Osteocyte (in vitro differentiated cells): Measurements from ENCODE around the gene DACH1. TPM values are rescaled to one million over a fixed set of nuclear protein-coding genes. Genes with fewer than 3 reads are reported as not detected.

Source experiments
- DNase-seq: peaks from one replicate; pipeline ENCODE4 v3.0.0; 2021; ENCODE audit warnings: mixed read lengths; ENCODE audit not compliant: unreplicated experiment; ENCODE audit errors: extremely low spot score
- H3K27ac Mint-ChIP-seq: one replicate; pipeline ENCODE4 v1.8.0; 2021; ENCODE audit warnings: mild to moderate bottlenecking, mixed read lengths; ENCODE audit not compliant: unreplicated experiment
- H3K27me3 Mint-ChIP-seq: one replicate; pipeline ENCODE4 v1.8.0; 2021; ENCODE audit warnings: mixed read lengths; ENCODE audit not compliant: unreplicated experiment
- H3K36me3 Mint-ChIP-seq: one replicate; pipeline ENCODE4 v1.8.0; 2021; ENCODE audit warnings: mixed read lengths; ENCODE audit not compliant: unreplicated experiment
- H3K4me1 Mint-ChIP-seq: one replicate; pipeline ENCODE4 v1.8.0; 2021; ENCODE audit warnings: mixed read lengths; ENCODE audit not compliant: unreplicated experiment
- H3K4me3 Mint-ChIP-seq: one replicate; pipeline ENCODE4 v1.8.0; 2021; ENCODE audit warnings: mild to moderate bottlenecking, moderate library complexity, mixed read lengths; ENCODE audit not compliant: unreplicated experiment
- H3K9me3 Mint-ChIP-seq: one replicate; pipeline ENCODE4 v1.8.0; 2021; ENCODE audit warnings: mixed read lengths; ENCODE audit not compliant: unreplicated experiment
- total RNA-seq: library from RNA; stranded (reverse); gene quantifications from 2 replicates; pipeline ENCODE4 v1.2.1, GENCODE V29; 2021
- TF ChIP-seq, protein P1 (sequence below): fragments of 200-600 bp; sonication (generic); IDR thresholded peaks from 2 replicates; pipeline ENCODE4 v1.5.0; 2021; ENCODE audit warnings: antibody characterized with exemption, mild to moderate bottlenecking, moderate library complexity

Gene DACH1
- total RNA-seq, 1 donor from 2014 or later: 0.54 TPM

GRCh38 chr13:71681901-71682613 lies 184.9 kb downstream of the DACH1 start:
- H3K9me3 Mint-ChIP-seq: no peaks in the 10 kb centered on the region
- H3K27me3 Mint-ChIP-seq: peaks cover 6% of the 10 kb centered on the region
- no peak overlapping the region for H3K27ac Mint-ChIP-seq
- TF ChIP-seq, protein P1, sequence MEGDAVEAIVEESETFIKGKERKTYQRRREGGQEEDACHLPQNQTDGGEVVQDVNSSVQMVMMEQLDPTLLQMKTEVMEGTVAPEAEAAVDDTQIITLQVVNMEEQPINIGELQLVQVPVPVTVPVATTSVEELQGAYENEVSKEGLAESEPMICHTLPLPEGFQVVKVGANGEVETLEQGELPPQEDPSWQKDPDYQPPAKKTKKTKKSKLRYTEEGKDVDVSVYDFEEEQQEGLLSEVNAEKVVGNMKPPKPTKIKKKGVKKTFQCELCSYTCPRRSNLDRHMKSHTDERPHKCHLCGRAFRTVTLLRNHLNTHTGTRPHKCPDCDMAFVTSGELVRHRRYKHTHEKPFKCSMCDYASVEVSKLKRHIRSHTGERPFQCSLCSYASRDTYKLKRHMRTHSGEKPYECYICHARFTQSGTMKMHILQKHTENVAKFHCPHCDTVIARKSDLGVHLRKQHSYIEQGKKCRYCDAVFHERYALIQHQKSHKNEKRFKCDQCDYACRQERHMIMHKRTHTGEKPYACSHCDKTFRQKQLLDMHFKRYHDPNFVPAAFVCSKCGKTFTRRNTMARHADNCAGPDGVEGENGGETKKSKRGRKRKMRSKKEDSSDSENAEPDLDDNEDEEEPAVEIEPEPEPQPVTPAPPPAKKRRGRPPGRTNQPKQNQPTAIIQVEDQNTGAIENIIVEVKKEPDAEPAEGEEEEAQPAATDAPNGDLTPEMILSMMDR: no peak
- no peaks in the 10 kb centered on the region for H3K36me3 Mint-ChIP-seq
- DNase-seq: no peak
- H3K4me1 Mint-ChIP-seq: no peaks in the 10 kb centered on the region
- H3K4me3 Mint-ChIP-seq: no peak overlapping the region

- DNase-seq: no peak
- no peaks in the 10 kb centered on the region for H3K27me3 Mint-ChIP-seq
- no peak overlapping the region for H3K27ac Mint-ChIP-seq
- no peaks in the 10 kb centered on the region for H3K36me3 Mint-ChIP-seq
- no peaks in the 10 kb centered on the region for H3K4me1 Mint-ChIP-seq
- H3K4me3 Mint-ChIP-seq: no peak overlapping the region
- TF ChIP-seq, protein P1: no peak
- H3K9me3 Mint-ChIP-seq: no peaks in the 10 kb centered on the region
Observed at GRCh38 chr13:71677124-71677523, 189.9 kb downstream of the DACH1 start.

GRCh38 chr13:71672512-71672911 lies 194.5 kb downstream of the DACH1 start:
- Mint-ChIP-seq H3K4me1 (no peaks in the 10 kb centered on the region), H3K27me3 (no peaks in the 10 kb centered on the region), H3K36me3 (no peaks in the 10 kb centered on the region), H3K27ac (no peak overlapping the region), H3K9me3 (no peaks in the 10 kb centered on the region), H3K4me3 (no peak overlapping the region)
- no peak for DNase-seq
- TF ChIP-seq, protein P1: no peak

GRCh38 chr13:71663431-71663830 lies 203.6 kb downstream of the DACH1 start:
- TF ChIP-seq, protein P1: no peak
- no peak overlapping the region for H3K27ac Mint-ChIP-seq
- no peak overlapping the region for H3K4me3 Mint-ChIP-seq
- no peaks in the 10 kb centered on the region for H3K4me1 Mint-ChIP-seq
- H3K27me3 Mint-ChIP-seq: no peaks in the 10 kb centered on the region
- no peaks in the 10 kb centered on the region for H3K9me3 Mint-ChIP-seq
- H3K36me3 Mint-ChIP-seq: no peaks in the 10 kb centered on the region
- no peak for DNase-seq

GRCh38 chr13:71661921-71662320 lies 205.1 kb downstream of the DACH1 start:
- TF ChIP-seq, protein P1: no peak
- H3K9me3 Mint-ChIP-seq: no peaks in the 10 kb centered on the region
- no peaks in the 10 kb centered on the region for H3K27me3 Mint-ChIP-seq
- DNase-seq: no peak
- H3K27ac Mint-ChIP-seq: no peak overlapping the region
- H3K36me3 Mint-ChIP-seq: no peaks in the 10 kb centered on the region
- no peak overlapping the region for H3K4me3 Mint-ChIP-seq
- no peaks in the 10 kb centered on the region for H3K4me1 Mint-ChIP-seq
